Measurements from ENCODE around the gene UGT3A1.

Gene UGT3A1

DNA sequence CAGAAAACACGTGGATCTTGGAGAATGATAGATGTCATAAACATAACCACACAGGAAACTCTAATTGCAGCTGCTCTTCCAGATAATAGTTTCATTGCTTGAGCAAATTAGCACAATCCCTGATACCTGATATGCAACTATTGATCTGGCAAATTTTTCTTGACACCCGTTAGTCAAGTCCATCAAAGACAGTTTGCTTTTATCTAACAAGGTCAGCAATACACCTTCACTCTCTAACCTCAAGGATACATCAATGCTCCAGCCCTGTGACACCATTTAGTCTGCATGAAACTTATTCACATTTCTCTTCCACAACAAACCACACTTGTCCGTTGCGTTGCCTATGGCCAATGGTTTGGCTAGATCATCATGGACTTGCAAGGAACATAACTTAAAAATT is 16.6 kb downstream of the UGT3A1 start (continued):
- TF ChIP-seq, protein P1, sequence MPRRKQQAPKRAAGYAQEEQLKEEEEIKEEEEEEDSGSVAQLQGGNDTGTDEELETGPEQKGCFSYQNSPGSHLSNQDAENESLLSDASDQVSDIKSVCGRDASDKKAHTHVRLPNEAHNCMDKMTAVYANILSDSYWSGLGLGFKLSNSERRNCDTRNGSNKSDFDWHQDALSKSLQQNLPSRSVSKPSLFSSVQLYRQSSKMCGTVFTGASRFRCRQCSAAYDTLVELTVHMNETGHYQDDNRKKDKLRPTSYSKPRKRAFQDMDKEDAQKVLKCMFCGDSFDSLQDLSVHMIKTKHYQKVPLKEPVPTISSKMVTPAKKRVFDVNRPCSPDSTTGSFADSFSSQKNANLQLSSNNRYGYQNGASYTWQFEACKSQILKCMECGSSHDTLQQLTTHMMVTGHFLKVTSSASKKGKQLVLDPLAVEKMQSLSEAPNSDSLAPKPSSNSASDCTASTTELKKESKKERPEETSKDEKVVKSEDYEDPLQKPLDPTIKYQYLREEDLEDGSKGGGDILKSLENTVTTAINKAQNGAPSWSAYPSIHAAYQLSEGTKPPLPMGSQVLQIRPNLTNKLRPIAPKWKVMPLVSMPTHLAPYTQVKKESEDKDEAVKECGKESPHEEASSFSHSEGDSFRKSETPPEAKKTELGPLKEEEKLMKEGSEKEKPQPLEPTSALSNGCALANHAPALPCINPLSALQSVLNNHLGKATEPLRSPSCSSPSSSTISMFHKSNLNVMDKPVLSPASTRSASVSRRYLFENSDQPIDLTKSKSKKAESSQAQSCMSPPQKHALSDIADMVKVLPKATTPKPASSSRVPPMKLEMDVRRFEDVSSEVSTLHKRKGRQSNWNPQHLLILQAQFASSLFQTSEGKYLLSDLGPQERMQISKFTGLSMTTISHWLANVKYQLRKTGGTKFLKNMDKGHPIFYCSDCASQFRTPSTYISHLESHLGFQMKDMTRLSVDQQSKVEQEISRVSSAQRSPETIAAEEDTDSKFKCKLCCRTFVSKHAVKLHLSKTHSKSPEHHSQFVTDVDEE (CRISPR knock-in tag; IDR thresholded peaks at IDR 0.05) = no peak
- no peak for TF ChIP-seq GLIS3 (CRISPR knock-in tag; IDR thresholded peaks at IDR 0.05)

DNA sequence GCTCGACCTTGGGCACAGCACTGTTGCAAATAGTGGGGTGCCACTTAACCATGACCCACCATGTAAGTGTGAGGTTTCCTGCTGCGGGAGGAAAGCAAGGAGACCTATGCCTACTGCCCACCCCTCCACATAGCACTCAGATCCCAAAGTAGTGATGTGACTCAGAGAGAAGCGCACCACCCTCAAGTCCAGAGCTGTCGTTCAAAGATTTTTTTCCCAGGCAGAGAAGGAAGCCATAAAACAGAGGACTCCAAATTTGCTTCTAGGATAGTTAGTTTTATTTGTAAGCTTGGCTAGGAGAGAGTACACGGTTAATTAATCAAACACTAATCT is 19.3 kb downstream of the UGT3A1 start:
- TF ChIP-seq, protein P1 (CRISPR knock-in tag; IDR thresholded peaks at IDR 0.05) = no peak
- TF ChIP-seq, protein P2, sequence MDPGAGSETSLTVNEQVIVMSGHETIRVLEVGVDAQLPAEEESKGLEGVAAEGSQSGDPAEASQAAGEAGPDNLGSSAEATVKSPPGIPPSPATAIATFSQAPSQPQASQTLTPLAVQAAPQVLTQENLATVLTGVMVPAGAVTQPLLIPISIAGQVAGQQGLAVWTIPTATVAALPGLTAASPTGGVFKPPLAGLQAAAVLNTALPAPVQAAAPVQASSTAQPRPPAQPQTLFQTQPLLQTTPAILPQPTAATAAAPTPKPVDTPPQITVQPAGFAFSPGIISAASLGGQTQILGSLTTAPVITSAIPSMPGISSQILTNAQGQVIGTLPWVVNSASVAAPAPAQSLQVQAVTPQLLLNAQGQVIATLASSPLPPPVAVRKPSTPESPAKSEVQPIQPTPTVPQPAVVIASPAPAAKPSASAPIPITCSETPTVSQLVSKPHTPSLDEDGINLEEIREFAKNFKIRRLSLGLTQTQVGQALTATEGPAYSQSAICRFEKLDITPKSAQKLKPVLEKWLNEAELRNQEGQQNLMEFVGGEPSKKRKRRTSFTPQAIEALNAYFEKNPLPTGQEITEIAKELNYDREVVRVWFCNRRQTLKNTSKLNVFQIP (CRISPR knock-in tag; IDR thresholded peaks at IDR 0.05; ENCODE audit: borderline replicate concordance, low read depth) = no peak
- TF ChIP-seq, protein P3, sequence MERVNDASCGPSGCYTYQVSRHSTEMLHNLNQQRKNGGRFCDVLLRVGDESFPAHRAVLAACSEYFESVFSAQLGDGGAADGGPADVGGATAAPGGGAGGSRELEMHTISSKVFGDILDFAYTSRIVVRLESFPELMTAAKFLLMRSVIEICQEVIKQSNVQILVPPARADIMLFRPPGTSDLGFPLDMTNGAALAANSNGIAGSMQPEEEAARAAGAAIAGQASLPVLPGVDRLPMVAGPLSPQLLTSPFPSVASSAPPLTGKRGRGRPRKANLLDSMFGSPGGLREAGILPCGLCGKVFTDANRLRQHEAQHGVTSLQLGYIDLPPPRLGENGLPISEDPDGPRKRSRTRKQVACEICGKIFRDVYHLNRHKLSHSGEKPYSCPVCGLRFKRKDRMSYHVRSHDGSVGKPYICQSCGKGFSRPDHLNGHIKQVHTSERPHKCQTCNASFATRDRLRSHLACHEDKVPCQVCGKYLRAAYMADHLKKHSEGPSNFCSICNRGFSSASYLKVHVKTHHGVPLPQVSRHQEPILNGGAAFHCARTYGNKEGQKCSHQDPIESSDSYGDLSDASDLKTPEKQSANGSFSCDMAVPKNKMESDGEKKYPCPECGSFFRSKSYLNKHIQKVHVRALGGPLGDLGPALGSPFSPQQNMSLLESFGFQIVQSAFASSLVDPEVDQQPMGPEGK (CRISPR knock-in tag; IDR thresholded peaks at IDR 0.05; ENCODE audit: borderline replicate concordance) = no peak
- TF ChIP-seq ZFP3 (CRISPR knock-in tag; IDR thresholded peaks at IDR 0.05) = no peak
- ATAC-seq = no peak

DNA sequence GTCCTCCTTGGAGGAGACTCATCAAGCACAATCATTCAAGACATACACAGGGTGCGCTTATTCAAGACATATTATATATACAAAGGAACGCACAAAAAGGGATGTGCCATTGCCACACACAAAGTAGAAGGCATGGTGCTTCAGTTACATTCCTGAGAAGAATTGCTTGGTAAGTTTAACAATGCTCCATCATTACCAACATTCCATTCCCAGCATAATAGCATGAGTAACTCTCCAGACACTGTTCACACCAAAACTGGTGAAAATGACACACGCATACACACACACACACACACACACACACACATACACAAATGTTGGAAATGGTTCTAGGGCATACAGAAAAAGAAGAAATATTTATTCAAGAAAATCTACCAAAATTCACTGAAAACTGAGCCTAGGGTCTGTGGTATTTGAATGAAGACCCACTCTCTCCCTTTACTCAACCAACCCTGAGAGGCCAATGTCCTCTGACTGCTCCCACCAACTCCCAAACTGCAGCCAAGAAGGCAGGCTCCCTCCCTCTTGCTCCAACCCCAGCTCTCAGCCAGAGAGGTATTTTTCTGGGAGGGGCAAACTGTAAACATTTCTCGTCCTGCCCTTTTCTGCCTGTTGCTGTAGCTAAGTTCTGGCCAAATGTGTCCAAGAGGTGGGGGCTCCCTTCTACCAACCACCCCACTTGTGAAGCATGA is 19.9 kb downstream of the UGT3A1 start:
- ATAC-seq = no peak

DNA sequence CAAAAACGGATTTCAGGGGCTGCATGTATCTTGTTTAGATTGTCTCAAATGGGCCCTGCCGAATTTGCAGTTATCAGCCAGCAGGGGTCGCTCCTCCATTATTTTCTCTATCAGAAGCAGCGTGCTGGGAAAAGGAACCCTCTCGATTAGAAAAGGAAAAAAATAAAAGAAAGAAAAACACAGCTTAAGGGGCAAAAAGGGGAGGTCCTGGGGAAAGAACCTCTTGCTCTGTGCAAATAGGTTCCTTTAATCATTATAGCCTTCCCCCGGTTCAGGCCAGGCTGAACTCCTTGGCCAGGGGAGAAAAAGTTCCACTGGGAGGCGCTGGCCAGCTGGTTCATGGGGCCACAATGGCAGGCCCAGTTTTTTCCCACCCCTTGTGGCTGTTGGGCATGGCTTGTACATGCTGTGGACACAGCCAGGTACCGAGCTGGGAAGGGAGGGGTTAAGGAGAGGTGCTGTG is 27.8 kb downstream of the UGT3A1 start:
- no peak for ATAC-seq
- TF ChIP-seq, protein P4, sequence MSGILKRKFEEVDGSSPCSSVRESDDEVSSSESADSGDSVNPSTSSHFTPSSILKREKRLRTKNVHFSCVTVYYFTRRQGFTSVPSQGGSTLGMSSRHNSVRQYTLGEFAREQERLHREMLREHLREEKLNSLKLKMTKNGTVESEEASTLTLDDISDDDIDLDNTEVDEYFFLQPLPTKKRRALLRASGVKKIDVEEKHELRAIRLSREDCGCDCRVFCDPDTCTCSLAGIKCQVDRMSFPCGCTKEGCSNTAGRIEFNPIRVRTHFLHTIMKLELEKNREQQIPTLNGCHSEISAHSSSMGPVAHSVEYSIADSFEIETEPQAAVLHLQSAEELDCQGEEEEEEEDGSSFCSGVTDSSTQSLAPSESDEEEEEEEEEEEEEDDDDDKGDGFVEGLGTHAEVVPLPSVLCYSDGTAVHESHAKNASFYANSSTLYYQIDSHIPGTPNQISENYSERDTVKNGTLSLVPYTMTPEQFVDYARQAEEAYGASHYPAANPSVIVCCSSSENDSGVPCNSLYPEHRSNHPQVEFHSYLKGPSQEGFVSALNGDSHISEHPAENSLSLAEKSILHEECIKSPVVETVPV (CRISPR knock-in tag; IDR thresholded peaks at IDR 0.05) = no peak
- TF ChIP-seq SNAI2 (CRISPR knock-in tag; IDR thresholded peaks at IDR 0.05) (no peak), BACH2 (CRISPR knock-in tag; IDR thresholded peaks at IDR 0.05; ENCODE audit: borderline replicate concordance) (no peak), RARB (CRISPR knock-in tag; IDR thresholded peaks at IDR 0.05) (no peak), ZC3H10 (CRISPR knock-in tag; IDR thresholded peaks at IDR 0.05) (no peak), ZFP30 (CRISPR knock-in tag; IDR thresholded peaks at IDR 0.05) (no peak), ZNF70 (CRISPR knock-in tag; IDR thresholded peaks at IDR 0.05) (no peak), TCF4 (CRISPR knock-in tag; IDR thresholded peaks at IDR 0.05; ENCODE audit: borderline replicate concordance) (no peak)
- TF ChIP-seq, protein P2 (CRISPR knock-in tag; IDR thresholded peaks at IDR 0.05; ENCODE audit: borderline replicate concordance, low read depth) = no peak
- TF ChIP-seq, protein P1 (CRISPR knock-in tag; IDR thresholded peaks at IDR 0.05) = no peak

More for the DNA sequence above, 19.9 kb downstream of the UGT3A1 start:
- no peak for TF ChIP-seq SNAI2 (CRISPR knock-in tag; IDR thresholded peaks at IDR 0.05)
- TF ChIP-seq ESRRG (CRISPR knock-in tag; IDR thresholded peaks at IDR 0.05) = no peak
- TF ChIP-seq ZNF70 (CRISPR knock-in tag; IDR thresholded peaks at IDR 0.05) = no peak
- TF ChIP-seq PPARA (CRISPR knock-in tag; IDR thresholded peaks at IDR 0.05; ENCODE audit: borderline replicate concordance) = no peak
- TF ChIP-seq ISL1 (CRISPR knock-in tag; IDR thresholded peaks at IDR 0.05) = no peak
- no peak for TF ChIP-seq ZFP30 (CRISPR knock-in tag; IDR thresholded peaks at IDR 0.05)
- no peak for TF ChIP-seq TCF4 (CRISPR knock-in tag; IDR thresholded peaks at IDR 0.05; ENCODE audit: borderline replicate concordance)
- no peak for TF ChIP-seq CSDC2 (CRISPR knock-in tag; IDR thresholded peaks at IDR 0.05)
- TF ChIP-seq ZNF8 (CRISPR knock-in tag; IDR thresholded peaks at IDR 0.05) = no peak
- no peak for TF ChIP-seq ZFP3 (CRISPR knock-in tag; IDR thresholded peaks at IDR 0.05)
- TF ChIP-seq TOX (CRISPR knock-in tag; IDR thresholded peaks at IDR 0.05; ENCODE audit: borderline replicate concordance) = no peak
- TF ChIP-seq, protein P5, sequence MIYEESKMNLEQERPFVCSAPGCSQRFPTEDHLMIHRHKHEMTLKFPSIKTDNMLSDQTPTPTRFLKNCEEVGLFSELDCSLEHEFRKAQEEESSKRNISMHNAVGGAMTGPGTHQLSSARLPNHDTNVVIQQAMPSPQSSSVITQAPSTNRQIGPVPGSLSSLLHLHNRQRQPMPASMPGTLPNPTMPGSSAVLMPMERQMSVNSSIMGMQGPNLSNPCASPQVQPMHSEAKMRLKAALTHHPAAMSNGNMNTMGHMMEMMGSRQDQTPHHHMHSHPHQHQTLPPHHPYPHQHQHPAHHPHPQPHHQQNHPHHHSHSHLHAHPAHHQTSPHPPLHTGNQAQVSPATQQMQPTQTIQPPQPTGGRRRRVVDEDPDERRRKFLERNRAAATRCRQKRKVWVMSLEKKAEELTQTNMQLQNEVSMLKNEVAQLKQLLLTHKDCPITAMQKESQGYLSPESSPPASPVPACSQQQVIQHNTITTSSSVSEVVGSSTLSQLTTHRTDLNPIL (CRISPR knock-in tag; IDR thresholded peaks at IDR 0.05; ENCODE audit: low read depth) = no peak
